NAMALWA (cell line): ENCODE results near the gene KRCC1.
A peak's percentile ranks its signal among the peaks of the same experiment; 100 is the strongest.
"Not testable (repeated sequence)": the region's sequence is repeated elsewhere in the genome, so short reads cannot be mapped to it uniquely, and the experiment has no call there.

Experiments
- DNase-seq: peaks from one replicate; pipeline ENCODE4 v3.0.0-alpha.2; 2015; ENCODE audit warnings: low spot score

Gene KRCC1

GRCh38 chr2:88000474-88000873 lies 55.1 kb downstream of the KRCC1 start:
- DNase-seq = not testable (repeated sequence)

GRCh38 chr2:87996570-87996969 lies 59.0 kb downstream of the KRCC1 start:
- DNase-seq = no peak

DNA sequence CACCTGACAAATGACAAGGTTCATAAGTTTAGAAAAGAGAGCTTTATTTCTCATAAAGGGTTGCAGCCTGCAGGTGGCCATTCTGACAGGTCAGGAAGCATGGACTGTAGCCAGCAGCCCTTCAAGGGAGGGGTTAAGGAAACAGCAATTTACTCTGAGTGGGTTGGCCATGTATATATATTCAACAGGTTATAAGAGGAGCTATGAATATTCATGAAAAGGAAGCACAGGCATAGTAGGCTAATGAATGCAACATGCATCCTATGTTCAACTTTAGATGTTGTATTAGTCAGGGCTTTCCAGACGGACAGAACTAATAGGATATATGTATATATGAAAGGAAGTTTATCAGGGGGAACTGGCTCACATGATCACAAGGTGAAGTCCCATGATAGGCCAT lies 59.8 kb downstream of the KRCC1 start:
- DNase-seq = no peak

GRCh38 chr2:87994304-87994850 lies 61.2 kb downstream of the KRCC1 start:
- DNase-seq = not testable (repeated sequence)

- DNase-seq = not testable (repeated sequence)
Measured at GRCh38 chr2:87992569-87992968, 63.0 kb downstream of the KRCC1 start.

GRCh38 chr2:87987473-87987872 lies 68.1 kb downstream of the KRCC1 start:
- not testable (repeated sequence) for DNase-seq

GRCh38 chr2:87985902-87986301 lies 69.7 kb downstream of the KRCC1 start:
- peak; percentile 0 for DNase-seq

DNA sequence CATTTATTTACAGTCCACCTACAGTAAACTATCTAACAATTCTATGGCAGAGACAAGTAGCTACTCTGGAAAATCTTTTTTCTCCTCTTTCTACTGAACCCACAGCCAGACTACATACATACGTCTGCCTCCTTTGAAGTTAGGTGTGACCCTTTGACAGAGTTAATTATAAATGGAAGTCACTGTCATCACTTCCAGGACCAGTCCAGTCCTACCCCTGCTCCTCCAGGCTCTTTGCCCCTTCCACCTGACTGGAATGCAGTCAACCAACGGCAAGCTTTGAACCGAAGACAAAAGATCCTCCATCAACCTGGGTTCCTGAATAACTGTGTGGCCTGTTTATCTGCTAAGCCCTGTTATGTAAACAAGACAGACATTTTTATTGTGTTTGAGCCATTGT lies 74.4 kb downstream of the KRCC1 start:
- not testable (repeated sequence) for DNase-seq
